Suprapubic skin (tissue), 3 donors: ENCODE data around the gene SMIM8.

Experiments
- CTCF ChIP-seq, 2 donors: fragments of 200-600 bp in 1 of 2; fragments of 450-650 bp in 1 of 2; sonication (generic) in 1 of 2; IDR thresholded peaks; one replicate each; pipeline ENCODE4 v1.5.1; 2016 to 2019; ENCODE audit warnings: antibody characterized with exemption in 2 of 2, mild to moderate bottlenecking in 1 of 2, moderate library complexity in 1 of 2
- POLR2AphosphoS5 ChIP-seq, 3 donors: sonication (generic); formaldehyde crosslinking; IDR thresholded peaks; one replicate each; pipeline ENCODE4 v1.6.1; 2017; ENCODE audit warnings: antibody characterized with exemption in 3 of 3

GRCh38 chr6:87291883-87292282, 30.5 kb upstream of the SMIM8 start:
- no peak for TF ChIP-seq CTCF (IDR thresholded peaks at IDR 0.05)
- no peak for TF ChIP-seq POLR2AphosphoS5 (IDR thresholded peaks at IDR 0.05)
